Lower lobe of right lung (tissue), 2 donors: ENCODE data around the gene SLC6A19. TPM values are rescaled to one million over a fixed set of nuclear protein-coding genes. Genes with fewer than 3 reads are reported as not detected.

Experiments
- ATAC-seq, 2 donors: fragments of 200-7000 bp; cut with Tn5 transposase; one replicate each; pipeline ENCODE4 v1.9.1; 2020 to 2022; ENCODE audit warnings: mild to moderate bottlenecking in 2 of 2, moderate library complexity in 2 of 2
- DNase-seq: peaks from one replicate; pipeline ENCODE4 v3.0.0-alpha.2; 2020
- H3K27ac ChIP-seq: fragments of 200-600 bp; one replicate; pipeline ENCODE4 v1.8.0; 2022
- H3K27me3 ChIP-seq: fragments of 200-600 bp; one replicate; pipeline ENCODE4 v1.8.0; 2022; ENCODE audit warnings: low read depth
- H3K36me3 ChIP-seq: fragments of 200-600 bp; one replicate; pipeline ENCODE4 v1.8.0; 2022; ENCODE audit warnings: mild to moderate bottlenecking
- H3K4me1 ChIP-seq: fragments of 200-600 bp; one replicate; pipeline ENCODE4 v1.8.0; 2022
- H3K4me3 ChIP-seq: fragments of 200-600 bp; one replicate; pipeline ENCODE4 v1.8.0; 2022; ENCODE audit warnings: mild to moderate bottlenecking
- H3K9me3 ChIP-seq: fragments of 200-600 bp; one replicate; pipeline ENCODE4 v1.8.0; 2022
- CTCF ChIP-seq: fragments of 200-600 bp; IDR thresholded peaks from one replicate; pipeline ENCODE4 v1.8.0; 2022; ENCODE audit warnings: antibody characterized with exemption, mild to moderate bottlenecking
- intact Hi-C: fragments of 100-400 bp; cut with DNase I; formaldehyde crosslinking; loops from one replicate; pipeline ENCODE4 v1.11.0; 2022
- total RNA-seq: library from RNA; stranded (reverse); fragmentation: NEBNext Ultra II Directional; extraction: Animal tissue kit (Norgen Biotek cat#: 25700); gene quantifications from one replicate; pipeline ENCODE4 v1.2.1, GENCODE V29; 2021
- donor health status: DM: no; HTN: yes; CAD: no; lungs with severe emphysema.

SLC6A19 gene
- total RNA-seq, 1 donor from 2014 or later: not detected

GRCh38 chr5:1255081-1255561, 53.7 kb downstream of the SLC6A19 start:
- Histone ChIP-seq H3K9me3 (no peaks in the 10 kb centered on the region), H3K4me3 (no peak overlapping the region), H3K4me1 (no peaks in the 10 kb centered on the region), H3K27me3 (no peaks in the 10 kb centered on the region), H3K36me3 (no peaks in the 10 kb centered on the region), H3K27ac (no peak overlapping the region)
- no peak for TF ChIP-seq CTCF
- DNase-seq: no peak
- intact Hi-C loops: no loop called here
- no peak for ATAC-seq

- DNase-seq: no peak
These were observed 55.4 kb downstream of the SLC6A19 start for GRCh38 chr5:1256776-1257175.

DNA sequence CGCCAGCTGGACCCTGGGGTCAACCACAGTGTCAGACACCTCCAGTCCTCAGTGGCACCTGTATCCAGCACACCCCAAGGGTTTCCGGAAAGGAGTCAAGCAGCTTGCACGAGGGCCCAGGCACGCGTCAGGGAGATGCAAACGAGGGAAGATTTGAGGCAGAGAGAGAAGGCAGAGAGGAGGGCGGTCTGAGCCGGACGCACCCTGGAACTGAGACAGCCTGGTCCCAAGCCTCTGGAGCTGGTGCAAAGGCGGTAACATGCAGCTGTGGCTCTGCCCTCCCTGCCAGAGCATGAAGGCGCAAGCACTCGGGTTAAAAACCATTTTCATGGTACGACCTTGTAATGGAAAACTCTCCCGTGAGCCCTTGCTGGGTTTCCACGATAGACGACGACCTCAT, 56.0 kb downstream of the SLC6A19 start:
- Histone ChIP-seq H3K27ac (no peak overlapping the region), H3K9me3 (no peaks in the 10 kb centered on the region), H3K27me3 (no peaks in the 10 kb centered on the region), H3K4me1 (no peaks in the 10 kb centered on the region), H3K4me3 (no peak overlapping the region), H3K36me3 (no peaks in the 10 kb centered on the region)
- DNase-seq: no peak
- intact Hi-C loops: no loop called here
- no peak for ATAC-seq
- no peak for TF ChIP-seq CTCF

More at GRCh38 chr5:1256776-1257175, 55.4 kb downstream of the SLC6A19 start:
- Histone ChIP-seq H3K36me3 (no peaks in the 10 kb centered on the region), H3K4me1 (no peaks in the 10 kb centered on the region), H3K27me3 (no peaks in the 10 kb centered on the region), H3K9me3 (no peaks in the 10 kb centered on the region), H3K4me3 (no peak overlapping the region), H3K27ac (no peak overlapping the region)
- ATAC-seq: no peak
- no peak for TF ChIP-seq CTCF
- intact Hi-C loops: no loop called here

- no peak for DNase-seq
- intact Hi-C loops: no loop called here
These were observed 56.4 kb downstream of the SLC6A19 start for GRCh38 chr5:1257841-1258240.

DNA sequence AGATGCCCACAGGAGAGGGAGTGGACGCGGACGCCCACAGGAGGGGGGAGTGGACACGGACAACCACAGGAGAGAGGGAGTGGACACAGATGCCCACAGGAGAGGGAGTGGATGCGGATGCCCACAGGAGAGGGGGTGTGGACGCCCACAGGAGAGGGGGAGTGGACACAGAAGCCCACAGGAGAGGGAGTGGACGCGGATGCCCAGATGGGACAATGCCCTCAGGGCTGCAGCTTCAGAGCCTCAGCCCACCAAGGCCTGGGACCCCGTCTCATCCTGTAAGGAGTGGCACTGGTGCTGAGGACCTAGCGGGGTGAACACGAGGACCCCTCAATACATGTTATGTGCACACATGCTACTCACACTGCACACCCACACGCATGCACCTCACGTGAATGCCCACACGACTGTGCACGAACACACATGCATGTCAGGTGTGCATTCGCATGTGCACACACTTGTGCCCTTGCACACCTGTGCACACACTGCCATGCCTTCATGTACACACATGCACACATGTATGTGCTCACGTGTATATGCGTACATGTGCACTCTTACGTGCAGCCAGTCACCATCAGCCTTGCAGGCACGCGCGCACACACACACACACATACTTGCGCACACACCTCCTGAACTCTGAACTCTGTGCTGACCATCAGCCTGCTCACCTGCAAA, 58.5 kb downstream of the SLC6A19 start:
- DNase-seq (no peak), ATAC-seq (no peak)
- no peaks in the 10 kb centered on the region for H3K36me3 ChIP-seq
- no peak overlapping the region for H3K4me3 ChIP-seq
- TF ChIP-seq CTCF: no peak
- no peaks in the 10 kb centered on the region for H3K9me3 ChIP-seq
- H3K27me3 ChIP-seq: no peaks in the 10 kb centered on the region
- intact Hi-C loops: no loop called here
- no peaks in the 10 kb centered on the region for H3K4me1 ChIP-seq
- H3K27ac ChIP-seq: no peak overlapping the region

More at GRCh38 chr5:1257841-1258240, 56.4 kb downstream of the SLC6A19 start:
- no peak overlapping the region for H3K27ac ChIP-seq
- H3K27me3 ChIP-seq: no peaks in the 10 kb centered on the region
- TF ChIP-seq CTCF: no peak
- no peaks in the 10 kb centered on the region for H3K4me1 ChIP-seq
- no peaks in the 10 kb centered on the region for H3K36me3 ChIP-seq
- ATAC-seq: no peak
- H3K9me3 ChIP-seq: no peaks in the 10 kb centered on the region
- no peak overlapping the region for H3K4me3 ChIP-seq
